Loucy (cell line): ENCODE data around the gene MARCHF9.

Experiments used
- EZH2phosphoT487 ChIP-seq: fragments of 200-600 bp; IDR thresholded peaks from 2 replicates; pipeline ENCODE4 v1.6.1; 2018; ENCODE audit warnings: antibody characterized with exemption, mild to moderate bottlenecking, moderate library complexity, borderline replicate concordance
- TF ChIP-seq, protein P1 (sequence below): fragments of 200-600 bp; sonication (generic); conservative IDR thresholded peaks from 2 replicates; pipeline ENCODE4 v1.5.1; 2014; ENCODE audit warnings: mild to moderate bottlenecking, antibody characterized with exemption, low read length

DNA sequence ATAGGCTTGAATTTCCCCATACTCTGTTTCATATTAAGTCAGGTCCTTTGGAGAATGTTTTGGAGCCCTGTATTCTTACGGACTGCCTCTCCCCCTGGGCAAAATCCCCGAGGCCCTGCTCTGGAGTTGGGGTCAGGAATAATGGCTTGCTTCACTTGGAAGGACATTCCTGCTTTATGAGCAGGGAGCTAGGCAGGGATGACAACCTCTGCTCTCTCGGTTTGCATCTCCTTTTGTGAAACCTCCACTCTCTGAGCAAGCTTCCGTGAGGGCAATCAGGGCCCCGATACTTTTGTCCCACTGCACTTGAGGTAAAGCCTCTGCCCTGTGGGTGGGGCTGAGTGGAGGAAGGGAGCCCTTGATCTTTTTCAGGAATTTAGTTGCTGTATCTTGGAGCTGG, 41.7 kb upstream of the MARCHF9 start:
- TF ChIP-seq, protein P1, sequence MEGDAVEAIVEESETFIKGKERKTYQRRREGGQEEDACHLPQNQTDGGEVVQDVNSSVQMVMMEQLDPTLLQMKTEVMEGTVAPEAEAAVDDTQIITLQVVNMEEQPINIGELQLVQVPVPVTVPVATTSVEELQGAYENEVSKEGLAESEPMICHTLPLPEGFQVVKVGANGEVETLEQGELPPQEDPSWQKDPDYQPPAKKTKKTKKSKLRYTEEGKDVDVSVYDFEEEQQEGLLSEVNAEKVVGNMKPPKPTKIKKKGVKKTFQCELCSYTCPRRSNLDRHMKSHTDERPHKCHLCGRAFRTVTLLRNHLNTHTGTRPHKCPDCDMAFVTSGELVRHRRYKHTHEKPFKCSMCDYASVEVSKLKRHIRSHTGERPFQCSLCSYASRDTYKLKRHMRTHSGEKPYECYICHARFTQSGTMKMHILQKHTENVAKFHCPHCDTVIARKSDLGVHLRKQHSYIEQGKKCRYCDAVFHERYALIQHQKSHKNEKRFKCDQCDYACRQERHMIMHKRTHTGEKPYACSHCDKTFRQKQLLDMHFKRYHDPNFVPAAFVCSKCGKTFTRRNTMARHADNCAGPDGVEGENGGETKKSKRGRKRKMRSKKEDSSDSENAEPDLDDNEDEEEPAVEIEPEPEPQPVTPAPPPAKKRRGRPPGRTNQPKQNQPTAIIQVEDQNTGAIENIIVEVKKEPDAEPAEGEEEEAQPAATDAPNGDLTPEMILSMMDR, result no peak
- no peak for TF ChIP-seq EZH2phosphoT487
